Measurements from ENCODE around the gene NAA20.

The NAA20 gene

GRCh38 chr20:19969106-19969505 lies 48.1 kb upstream of the NAA20 start:
- H3K4me3 ChIP-seq (ENCODE audit: low read depth, low read length): no peak overlapping the region
- H3K27ac ChIP-seq: no peak overlapping the region
- H3K4me1 ChIP-seq: peaks cover 3% of the 10 kb centered on the region
- H2AFZ ChIP-seq: no peak overlapping the region
- H3K9ac ChIP-seq: no peak overlapping the region
- no peaks in the 10 kb centered on the region for H3K9me3 ChIP-seq (ENCODE audit: control insufficient read depth, low read length)
- TF ChIP-seq, protein P1, sequence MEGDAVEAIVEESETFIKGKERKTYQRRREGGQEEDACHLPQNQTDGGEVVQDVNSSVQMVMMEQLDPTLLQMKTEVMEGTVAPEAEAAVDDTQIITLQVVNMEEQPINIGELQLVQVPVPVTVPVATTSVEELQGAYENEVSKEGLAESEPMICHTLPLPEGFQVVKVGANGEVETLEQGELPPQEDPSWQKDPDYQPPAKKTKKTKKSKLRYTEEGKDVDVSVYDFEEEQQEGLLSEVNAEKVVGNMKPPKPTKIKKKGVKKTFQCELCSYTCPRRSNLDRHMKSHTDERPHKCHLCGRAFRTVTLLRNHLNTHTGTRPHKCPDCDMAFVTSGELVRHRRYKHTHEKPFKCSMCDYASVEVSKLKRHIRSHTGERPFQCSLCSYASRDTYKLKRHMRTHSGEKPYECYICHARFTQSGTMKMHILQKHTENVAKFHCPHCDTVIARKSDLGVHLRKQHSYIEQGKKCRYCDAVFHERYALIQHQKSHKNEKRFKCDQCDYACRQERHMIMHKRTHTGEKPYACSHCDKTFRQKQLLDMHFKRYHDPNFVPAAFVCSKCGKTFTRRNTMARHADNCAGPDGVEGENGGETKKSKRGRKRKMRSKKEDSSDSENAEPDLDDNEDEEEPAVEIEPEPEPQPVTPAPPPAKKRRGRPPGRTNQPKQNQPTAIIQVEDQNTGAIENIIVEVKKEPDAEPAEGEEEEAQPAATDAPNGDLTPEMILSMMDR (IDR thresholded peaks at IDR 0.05): no peak
- H3K79me2 ChIP-seq: no peaks in the 10 kb centered on the region
- H3K27me3 ChIP-seq (ENCODE audit: control insufficient read depth, insufficient read depth, low read length): no peaks in the 10 kb centered on the region
- H3K36me3 ChIP-seq (ENCODE audit: control insufficient read depth, insufficient read depth, low read length): no peaks in the 10 kb centered on the region
- no peak overlapping the region for H3K4me2 ChIP-seq (ENCODE audit: low read length)

DNA sequence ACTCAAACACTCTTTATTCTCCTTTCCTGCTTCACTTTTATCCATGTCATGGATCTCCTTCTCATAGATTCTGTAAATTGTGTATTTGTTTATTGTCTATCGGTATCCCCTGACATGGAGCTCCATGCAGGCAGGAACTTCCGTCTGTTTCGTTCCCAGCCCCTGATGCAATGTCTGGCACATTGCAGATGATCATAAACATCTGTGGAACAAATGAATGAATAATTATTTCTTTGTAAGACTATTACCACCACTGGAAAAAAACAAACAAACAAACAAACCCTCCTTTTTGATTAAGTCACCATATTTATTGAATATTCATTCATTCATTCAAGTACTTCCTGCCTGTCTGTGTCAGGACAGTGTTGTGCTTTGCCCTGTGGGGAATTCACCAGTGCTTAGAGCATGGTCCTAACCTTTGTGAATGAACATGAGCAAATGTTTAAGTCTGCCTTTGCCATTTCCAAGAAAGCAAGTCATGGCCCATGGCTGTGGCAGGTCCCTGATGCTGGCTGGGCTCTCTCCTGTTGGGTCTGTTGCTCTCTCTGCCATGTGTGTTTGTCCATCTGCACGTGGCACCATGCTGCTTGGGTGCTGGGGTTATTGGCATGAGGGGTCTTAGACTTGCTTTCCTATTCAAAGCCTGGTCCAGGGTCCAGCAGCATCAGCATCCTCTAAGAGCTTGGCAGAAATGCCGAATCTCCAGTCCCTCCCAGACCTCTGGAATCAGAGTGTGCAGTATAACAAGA lies 47.5 kb upstream of the NAA20 start:
- H3K27ac ChIP-seq: no peak overlapping the region
- peaks cover 9% of the 10 kb centered on the region for H3K4me1 ChIP-seq
- no peaks in the 10 kb centered on the region for H3K36me3 ChIP-seq (ENCODE audit: control insufficient read depth, insufficient read depth, low read length)

GRCh38 chr20:19970256-19970765 lies 46.9 kb upstream of the NAA20 start:
- TF ChIP-seq, protein P1 (IDR thresholded peaks at IDR 0.05): no peak
- H3K4me3 ChIP-seq (ENCODE audit: low read depth, low read length): no peak overlapping the region
- H3K79me2 ChIP-seq: no peaks in the 10 kb centered on the region
- H3K4me2 ChIP-seq (ENCODE audit: low read length): no peak overlapping the region
- no peaks in the 10 kb centered on the region for H3K27me3 ChIP-seq (ENCODE audit: control insufficient read depth, insufficient read depth, low read length)
- no peak overlapping the region for H3K9ac ChIP-seq
- H3K27ac ChIP-seq: no peak overlapping the region
- no peaks in the 10 kb centered on the region for H3K36me3 ChIP-seq (ENCODE audit: control insufficient read depth, insufficient read depth, low read length)
- no peak overlapping the region for H2AFZ ChIP-seq
- no peaks in the 10 kb centered on the region for H3K9me3 ChIP-seq (ENCODE audit: control insufficient read depth, low read length)
- H3K4me1 ChIP-seq: peaks cover 15% of the 10 kb centered on the region

More for the DNA sequence above, 47.5 kb upstream of the NAA20 start:
- no peak overlapping the region for H3K4me3 ChIP-seq (ENCODE audit: low read depth, low read length)
- H2AFZ ChIP-seq: no peak overlapping the region
- no peaks in the 10 kb centered on the region for H3K9me3 ChIP-seq (ENCODE audit: control insufficient read depth, low read length)
- no peak overlapping the region for H3K4me2 ChIP-seq (ENCODE audit: low read length)
- H3K79me2 ChIP-seq: no peaks in the 10 kb centered on the region
- H3K9ac ChIP-seq: no peak overlapping the region
- TF ChIP-seq, protein P1 (IDR thresholded peaks at IDR 0.05): no peak
- H3K27me3 ChIP-seq (ENCODE audit: control insufficient read depth, insufficient read depth, low read length): no peaks in the 10 kb centered on the region

DNA sequence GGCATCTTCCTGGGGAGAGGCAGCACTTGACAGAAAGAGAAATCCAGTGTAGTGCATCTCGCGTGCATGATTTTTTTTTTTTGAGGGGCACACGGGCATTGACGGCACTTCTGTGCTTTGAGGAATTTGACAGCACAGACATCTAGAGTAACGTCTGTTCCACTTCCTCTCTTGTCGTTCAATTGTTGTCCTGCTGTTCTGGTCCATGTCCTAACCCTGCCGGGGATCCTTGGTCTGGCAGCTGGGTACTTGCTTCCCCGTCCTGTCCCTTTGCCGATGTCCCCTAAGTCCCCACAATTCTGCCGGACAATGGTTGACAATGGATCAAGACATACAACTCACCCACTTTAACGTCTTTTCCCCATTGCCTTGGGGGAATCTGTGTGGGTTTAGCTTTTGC lies 46.0 kb upstream of the NAA20 start:
- Histone ChIP-seq H3K4me1 (peaks cover 17% of the 10 kb centered on the region), H2AFZ (no peak overlapping the region), H3K79me2 (no peaks in the 10 kb centered on the region), H3K9ac (no peak overlapping the region), H3K4me3 (ENCODE audit: low read depth, low read length) (no peak overlapping the region), H3K36me3 (ENCODE audit: control insufficient read depth, insufficient read depth, low read length) (no peaks in the 10 kb centered on the region), H3K27me3 (ENCODE audit: control insufficient read depth, insufficient read depth, low read length) (no peaks in the 10 kb centered on the region), H3K27ac (no peak overlapping the region), H3K4me2 (ENCODE audit: low read length) (no peak overlapping the region), H3K9me3 (ENCODE audit: control insufficient read depth, low read length) (no peaks in the 10 kb centered on the region)
- TF ChIP-seq, protein P1 (IDR thresholded peaks at IDR 0.05): no peak
